ENCODE data around the gene CHI3L2. TPM values are rescaled to one million over a fixed set of nuclear protein-coding genes. Genes with fewer than 3 reads are reported as not detected.
A peak's percentile ranks its signal among the peaks of the same experiment; 100 is the strongest.

Gene CHI3L2
- total and polyA plus RNA-seq, 10 donors, result 6.0 to 159 (median 30.5) TPM

GRCh38 chr1:111205714-111206050, 21.8 kb upstream of the CHI3L2 start:
- H3K4me1 ChIP-seq, result peaks cover 32 to 70% (median 52%) of the 10 kb centered on the region in 6 donors
- intact Hi-C loops (cut with DNase I; ENCODE audit: low total_unique reads), result no loop called here
- no peaks in the 10 kb centered on the region for H3K36me3 ChIP-seq
- TF ChIP-seq POLR2A (IDR thresholded peaks at IDR 0.05) (no peak), CTCF (IDR thresholded peaks at IDR 0.05 in 8 of 11, conservative IDR thresholded peaks at IDR 0.05 in 3 of 11) (no peak), POLR2AphosphoS5 (IDR thresholded peaks at IDR 0.05) (no peak)
- H3K4me3 ChIP-seq, result peak overlapping the region in 1 of 8 donors; percentile 88
- DNase-seq, result no peak
- 18 to 35% (median 30%) methylated on average over 2 of the region's 2 CpGs for WGBS, 5 donors
- H3K27me3 ChIP-seq (replicated peaks in 1 of 7), result no peaks in the 10 kb centered on the region
- H3K9me3 ChIP-seq, result no peaks in the 10 kb centered on the region
- H3K27ac ChIP-seq, result peak overlapping the region in 7 of 8 donors; percentile 96 to 100 (median 98)

GRCh38 chr1:111208921-111209320, 18.6 kb upstream of the CHI3L2 start:
- no peaks in the 10 kb centered on the region for H3K27me3 ChIP-seq (replicated peaks in 1 of 7)
- no peak for DNase-seq
- no peaks in the 10 kb centered on the region for H3K36me3 ChIP-seq
- H3K4me1 ChIP-seq, result peaks cover 18 to 64% (median 35%) of the 10 kb centered on the region in 6 donors
- intact Hi-C loops (cut with DNase I; ENCODE audit: low total_unique reads), result no loop called here
- H3K9me3 ChIP-seq, result no peaks in the 10 kb centered on the region
- WGBS, 5 donors, result 56 to 78% (median 67%) methylated on average over 1 of the region's 1 CpG
- no peak overlapping the region for H3K27ac ChIP-seq
- TF ChIP-seq POLR2A (IDR thresholded peaks at IDR 0.05) (no peak), POLR2AphosphoS5 (IDR thresholded peaks at IDR 0.05) (no peak), CTCF (IDR thresholded peaks at IDR 0.05 in 8 of 11, conservative IDR thresholded peaks at IDR 0.05 in 3 of 11) (no peak)
- H3K4me3 ChIP-seq, result no peak overlapping the region

- WGBS, 5 donors, result 78 to 96% (median 91%) methylated on average over 4 of the region's 4 CpGs
- no peaks in the 10 kb centered on the region for H3K36me3 ChIP-seq
- H3K4me3 ChIP-seq, result no peak overlapping the region
- TF ChIP-seq CTCF (IDR thresholded peaks at IDR 0.05 in 8 of 11, conservative IDR thresholded peaks at IDR 0.05 in 3 of 11), result no peak
- H3K4me1 ChIP-seq, result peaks cover 23 to 66% (median 38%) of the 10 kb centered on the region in 6 donors
- no peaks in the 10 kb centered on the region for H3K27me3 ChIP-seq (replicated peaks in 1 of 7)
- H3K9me3 ChIP-seq, result no peaks in the 10 kb centered on the region
- DNase-seq, result no peak
- no peak overlapping the region for H3K27ac ChIP-seq
- intact Hi-C loops (cut with DNase I; ENCODE audit: low total_unique reads), result no loop called here
These were observed 17.9 kb upstream of the CHI3L2 start for GRCh38 chr1:111209622-111210021.

GRCh38 chr1:111211921-111212320, 15.6 kb upstream of the CHI3L2 start:
- no peak for TF ChIP-seq CTCF (IDR thresholded peaks at IDR 0.05 in 8 of 11, conservative IDR thresholded peaks at IDR 0.05 in 3 of 11)
- intact Hi-C loops (cut with DNase I; ENCODE audit: low total_unique reads), result no loop called here
- Histone ChIP-seq H3K27ac (peak overlapping the region in 1 of 8 donors; percentile 84), H3K4me1 (peaks cover 17 to 66% (median 43%) of the 10 kb centered on the region in 6 donors), H3K9me3 (no peaks in the 10 kb centered on the region), H3K27me3 (replicated peaks in 1 of 7) (no peaks in the 10 kb centered on the region), H3K4me3 (no peak overlapping the region), H3K36me3 (no peaks in the 10 kb centered on the region)
- no peak for DNase-seq
- 92 to 100% (median 94%) methylated on average over 1 of the region's 1 CpG for WGBS, 5 donors

Measured in spleen (tissue), 11 donors.